ENCODE results near the gene REL.

The REL gene

DNA sequence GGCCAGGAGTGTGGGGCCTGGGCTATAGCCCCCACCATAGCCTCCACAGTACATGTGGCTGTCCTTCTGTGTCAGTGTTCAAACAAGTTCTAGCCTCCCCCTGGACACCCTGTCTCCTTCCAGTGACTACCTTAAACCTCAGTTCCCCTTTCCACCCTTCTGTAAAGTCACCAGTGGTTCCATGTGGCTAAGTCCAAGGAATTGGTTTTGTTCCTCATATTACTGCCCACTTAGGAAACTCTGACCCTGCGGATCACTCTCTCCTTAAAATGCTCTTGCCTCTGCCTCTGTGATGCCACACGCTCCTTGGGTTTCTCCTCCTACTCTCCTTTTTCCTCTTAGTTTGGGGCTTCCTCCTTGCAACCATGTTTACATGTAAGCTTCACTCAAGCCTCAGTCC, 27.8 kb upstream of the REL start:
- TF ChIP-seq, protein P1, sequence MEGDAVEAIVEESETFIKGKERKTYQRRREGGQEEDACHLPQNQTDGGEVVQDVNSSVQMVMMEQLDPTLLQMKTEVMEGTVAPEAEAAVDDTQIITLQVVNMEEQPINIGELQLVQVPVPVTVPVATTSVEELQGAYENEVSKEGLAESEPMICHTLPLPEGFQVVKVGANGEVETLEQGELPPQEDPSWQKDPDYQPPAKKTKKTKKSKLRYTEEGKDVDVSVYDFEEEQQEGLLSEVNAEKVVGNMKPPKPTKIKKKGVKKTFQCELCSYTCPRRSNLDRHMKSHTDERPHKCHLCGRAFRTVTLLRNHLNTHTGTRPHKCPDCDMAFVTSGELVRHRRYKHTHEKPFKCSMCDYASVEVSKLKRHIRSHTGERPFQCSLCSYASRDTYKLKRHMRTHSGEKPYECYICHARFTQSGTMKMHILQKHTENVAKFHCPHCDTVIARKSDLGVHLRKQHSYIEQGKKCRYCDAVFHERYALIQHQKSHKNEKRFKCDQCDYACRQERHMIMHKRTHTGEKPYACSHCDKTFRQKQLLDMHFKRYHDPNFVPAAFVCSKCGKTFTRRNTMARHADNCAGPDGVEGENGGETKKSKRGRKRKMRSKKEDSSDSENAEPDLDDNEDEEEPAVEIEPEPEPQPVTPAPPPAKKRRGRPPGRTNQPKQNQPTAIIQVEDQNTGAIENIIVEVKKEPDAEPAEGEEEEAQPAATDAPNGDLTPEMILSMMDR (IDR thresholded peaks at IDR 0.05), result no peak

DNA sequence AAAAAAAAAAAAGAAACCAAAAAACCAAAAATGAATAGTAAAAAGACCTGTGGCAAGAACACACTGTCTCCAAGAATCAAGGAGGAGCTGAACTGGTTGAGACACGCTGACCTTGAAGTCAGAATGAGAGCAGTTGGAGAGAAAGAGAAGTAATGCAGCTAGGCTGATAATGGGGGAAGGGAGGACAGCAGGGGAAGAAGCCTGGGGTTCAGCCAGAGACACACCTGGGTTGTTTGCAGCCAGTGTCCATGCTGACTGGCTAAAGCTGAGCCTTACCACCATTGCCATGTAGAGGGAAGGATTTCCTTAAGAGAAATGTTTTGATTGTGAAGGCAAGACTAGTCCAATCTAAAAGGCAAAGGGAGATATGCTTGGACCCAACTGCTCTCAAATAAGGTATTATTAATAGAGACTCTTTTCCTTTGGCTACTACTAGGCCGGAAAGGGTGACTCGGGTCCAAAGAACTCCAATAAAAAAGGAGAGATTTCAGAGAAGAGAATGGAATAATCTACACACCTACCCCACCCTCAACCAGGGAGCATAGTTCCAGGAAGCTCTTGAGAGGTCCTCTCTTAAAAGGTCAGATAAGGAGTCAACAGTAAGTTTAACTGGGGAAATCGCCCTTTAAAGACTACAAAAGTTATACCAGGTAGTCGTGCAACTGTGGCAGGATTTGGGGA, 25.2 kb upstream of the REL start:
- TF ChIP-seq, protein P1 (IDR thresholded peaks at IDR 0.05), result no peak

DNA sequence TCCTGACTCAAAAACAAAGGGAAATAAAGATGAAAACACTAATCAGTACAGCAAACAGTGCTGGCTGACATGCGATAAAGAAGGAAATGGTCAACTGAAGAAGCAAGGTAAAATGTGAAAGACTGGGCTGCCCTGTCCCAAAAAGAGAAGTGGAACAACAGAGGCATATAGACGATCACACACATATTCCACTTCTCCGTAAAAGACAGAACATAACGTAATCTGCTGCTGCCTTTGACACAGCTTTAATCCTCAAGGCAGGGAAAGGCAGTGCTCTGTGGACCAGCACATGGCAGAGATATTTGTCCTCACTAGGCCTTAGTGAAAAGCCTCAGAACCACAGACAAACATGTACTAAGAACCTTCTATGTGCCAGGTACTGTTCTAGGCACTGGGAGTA, 24.3 kb upstream of the REL start:
- TF ChIP-seq, protein P1 (IDR thresholded peaks at IDR 0.05), result no peak

DNA sequence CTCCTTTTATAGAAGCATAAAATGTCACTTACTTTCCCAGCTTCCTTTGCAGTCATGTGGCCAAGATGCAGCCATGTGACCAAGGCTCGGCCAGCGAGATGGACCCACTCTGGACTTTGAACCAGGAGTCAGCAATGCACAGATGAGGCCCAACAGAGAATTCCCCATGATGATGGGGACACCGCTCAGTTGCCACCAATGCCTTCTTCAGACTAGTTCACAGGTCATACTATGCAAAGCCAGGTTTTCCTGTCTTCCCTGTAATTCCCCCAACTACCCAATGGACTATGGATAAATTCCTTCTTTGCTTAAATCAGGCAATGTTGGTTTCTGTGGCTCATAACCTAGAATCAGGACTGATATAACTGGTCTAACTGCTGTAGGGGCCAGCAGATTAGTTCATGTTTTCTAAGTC, 22.5 kb upstream of the REL start:
- TF ChIP-seq, protein P1 (IDR thresholded peaks at IDR 0.05), result no peak

DNA sequence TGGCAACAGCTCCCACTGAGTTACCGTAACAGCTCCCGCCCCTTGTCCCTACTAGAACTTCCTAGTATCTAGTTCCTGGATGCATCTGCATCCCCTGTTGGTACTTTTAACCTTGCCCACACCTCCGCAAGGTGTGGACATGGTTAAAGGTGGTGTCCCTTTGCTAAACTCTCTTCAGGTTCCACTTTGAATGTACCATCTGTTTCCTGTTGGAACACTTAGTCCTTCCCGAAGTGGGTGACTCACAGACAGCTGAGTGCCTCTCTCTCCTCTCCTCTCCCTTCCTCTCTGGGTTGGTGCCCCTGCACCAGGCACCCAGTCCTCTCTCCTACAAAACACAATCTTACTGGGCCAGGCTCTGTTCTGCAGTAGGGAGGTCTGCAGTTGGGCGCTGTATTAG, 19.6 kb upstream of the REL start:
- TF ChIP-seq, protein P1 (IDR thresholded peaks at IDR 0.05), result no peak

DNA sequence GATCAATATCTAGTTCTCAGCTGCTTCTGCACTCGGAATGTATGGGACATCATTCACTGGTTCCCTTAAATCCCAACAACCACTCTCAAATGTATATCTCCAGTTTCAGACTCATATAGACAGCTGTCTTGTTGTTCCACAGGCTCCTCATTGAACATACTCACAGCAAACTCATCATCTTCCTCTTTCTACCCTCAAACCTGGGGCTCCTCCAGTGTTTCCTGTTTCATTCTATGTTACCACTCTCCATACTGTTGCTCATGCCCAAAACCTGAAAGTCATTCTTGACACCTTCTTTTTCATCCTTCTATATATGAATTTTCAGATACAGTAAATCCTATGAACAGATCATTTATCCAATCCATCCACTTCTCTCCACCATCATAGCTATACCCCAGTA, 18.7 kb upstream of the REL start:
- TF ChIP-seq, protein P1 (IDR thresholded peaks at IDR 0.05), result no peak

DNA sequence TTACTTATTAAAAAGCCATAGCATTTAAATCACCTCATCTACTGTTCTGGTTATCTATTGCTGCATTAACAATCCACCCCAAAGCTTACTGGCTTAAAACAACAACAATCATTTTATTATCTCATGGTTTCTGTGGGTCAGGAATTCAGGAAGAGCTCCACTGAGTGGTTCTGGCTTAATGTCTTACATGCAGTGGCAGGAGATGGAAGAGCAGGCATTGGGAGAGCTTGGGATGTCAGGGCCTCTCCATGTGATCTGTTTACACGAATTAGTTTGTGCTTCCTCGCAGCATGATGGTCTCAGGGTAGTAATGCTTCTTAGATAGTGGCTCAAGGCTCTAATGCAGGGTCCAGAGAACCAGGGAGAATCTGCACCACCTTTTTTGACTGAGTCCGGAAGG, 14.4 kb upstream of the REL start:
- TF ChIP-seq, protein P1 (IDR thresholded peaks at IDR 0.05), result no peak

DNA sequence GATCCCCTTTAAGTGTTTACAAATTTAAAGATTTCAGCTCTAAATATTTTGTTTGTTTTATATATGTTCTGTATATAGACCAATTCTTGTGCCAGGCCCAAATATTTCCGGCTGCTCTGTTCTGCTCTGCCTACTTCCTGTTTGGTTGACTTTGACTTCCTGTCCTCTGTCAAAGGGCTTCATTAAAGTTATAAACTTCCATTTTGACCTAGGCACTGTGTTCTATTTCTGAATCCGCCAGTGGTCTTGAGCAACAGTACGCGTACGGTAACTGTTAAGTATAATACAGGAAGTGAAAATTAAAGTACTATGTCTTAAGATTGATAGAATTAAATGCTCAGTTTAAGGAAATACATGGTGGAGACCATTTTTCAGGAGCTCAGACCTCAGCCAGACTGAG, 13.5 kb upstream of the REL start:
- TF ChIP-seq, protein P1 (IDR thresholded peaks at IDR 0.05), result no peak
